Measurements from ENCODE around the gene PRUNE1.
A peak's percentile ranks its signal among the peaks of the same experiment; 100 is the strongest.

Gene PRUNE1

DNA sequence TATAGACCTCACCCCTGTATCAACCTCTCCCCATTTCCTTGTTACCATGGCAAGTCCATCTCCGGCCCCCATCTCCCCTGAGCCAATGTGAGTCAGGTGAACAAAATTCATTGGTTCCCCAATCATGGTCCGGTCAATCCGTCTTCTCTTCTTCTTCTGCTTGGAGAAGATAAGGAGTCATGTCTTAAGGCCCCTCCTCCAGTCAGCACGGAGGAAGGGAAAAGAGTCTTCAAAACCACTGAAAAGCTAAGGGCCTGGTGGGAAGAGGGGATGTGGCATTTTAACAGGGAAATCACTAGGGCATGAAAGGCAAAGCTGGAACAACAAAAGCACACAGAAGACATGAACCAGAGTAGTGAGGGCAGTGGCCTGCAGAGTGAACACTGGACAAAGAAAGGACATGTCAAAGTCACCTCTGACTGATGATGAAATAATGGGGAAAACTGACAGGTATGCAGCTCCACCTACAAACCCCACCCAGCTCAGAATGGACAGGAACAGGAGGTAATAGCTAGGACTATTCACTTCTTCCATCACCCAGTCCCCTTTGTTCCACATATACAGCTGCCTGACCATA lies 46.8 kb downstream of the PRUNE1 start:
- DNase-seq: no peak

DNA sequence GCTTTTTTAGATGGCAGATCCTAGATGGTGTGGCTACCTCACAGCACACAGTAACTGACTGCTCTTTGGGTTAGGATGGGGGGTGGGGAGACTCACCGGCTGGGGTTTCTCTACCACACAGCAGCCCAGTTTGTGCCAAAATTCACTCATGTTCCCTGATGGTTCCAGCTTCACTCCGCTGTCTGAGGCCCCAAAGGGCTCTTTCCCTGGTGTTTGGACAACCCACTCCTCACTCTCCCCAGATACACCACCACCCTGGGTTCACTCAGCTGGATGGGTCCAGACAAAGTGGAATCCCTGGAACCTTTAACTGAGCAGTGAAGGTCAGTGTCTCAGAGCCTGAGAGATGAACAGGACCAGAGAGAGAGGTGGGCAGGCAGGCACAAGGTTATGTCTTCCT lies 47.3 kb downstream of the PRUNE1 start:
- DNase-seq: no peak

DNA sequence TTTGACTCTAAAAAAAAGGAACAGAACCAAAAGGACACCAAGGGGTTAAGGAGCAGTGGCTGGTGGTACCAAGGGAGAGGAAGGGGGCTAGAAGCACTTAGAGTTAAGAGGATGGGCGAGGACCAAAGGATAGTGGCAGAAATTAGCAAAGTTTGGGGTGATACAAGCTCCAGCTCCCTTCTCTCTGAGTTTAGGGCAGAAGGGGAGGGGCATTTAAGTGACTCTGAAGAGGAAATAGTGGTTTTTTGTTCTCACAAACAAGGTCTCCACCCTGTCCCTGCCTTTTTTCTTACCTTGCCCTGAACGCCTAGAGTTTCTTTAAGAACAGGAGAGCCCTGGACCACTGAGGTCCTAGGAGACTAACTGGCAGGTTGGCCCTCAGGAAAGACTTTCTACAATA lies 47.9 kb downstream of the PRUNE1 start:
- no peak for DNase-seq

DNA sequence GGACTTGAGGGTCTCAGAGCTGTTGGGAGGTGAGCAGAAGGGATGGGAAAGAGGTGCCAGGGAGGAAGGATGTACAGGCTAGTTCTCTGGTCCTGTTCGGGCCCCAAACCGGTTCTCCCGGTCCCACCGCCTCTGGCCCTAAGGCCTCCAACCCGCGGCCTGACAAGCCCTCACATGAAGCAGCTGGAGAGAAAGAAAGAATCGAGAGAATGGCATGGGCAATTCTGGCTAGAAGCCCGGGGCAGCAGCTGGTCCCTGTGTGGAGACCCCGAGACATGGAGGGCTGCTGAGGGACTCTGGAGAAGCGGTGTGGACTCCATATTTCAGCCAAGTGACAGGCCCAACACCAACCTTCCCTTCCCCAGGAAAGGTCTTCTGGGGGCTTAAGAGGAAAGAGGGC lies 50.4 kb downstream of the PRUNE1 start:
- peak; percentile 100 for DNase-seq

- peak; percentile 100 for DNase-seq
Measured at GRCh38 chr1:151059109-151060006, 51.1 kb downstream of the PRUNE1 start, which contains the start of gene CDC42SE1. Gene CDC42SE1 (minus strand): TSS chr1:151059622. CDS start chr1:151055730, 3,892 bp downstream.

DNA sequence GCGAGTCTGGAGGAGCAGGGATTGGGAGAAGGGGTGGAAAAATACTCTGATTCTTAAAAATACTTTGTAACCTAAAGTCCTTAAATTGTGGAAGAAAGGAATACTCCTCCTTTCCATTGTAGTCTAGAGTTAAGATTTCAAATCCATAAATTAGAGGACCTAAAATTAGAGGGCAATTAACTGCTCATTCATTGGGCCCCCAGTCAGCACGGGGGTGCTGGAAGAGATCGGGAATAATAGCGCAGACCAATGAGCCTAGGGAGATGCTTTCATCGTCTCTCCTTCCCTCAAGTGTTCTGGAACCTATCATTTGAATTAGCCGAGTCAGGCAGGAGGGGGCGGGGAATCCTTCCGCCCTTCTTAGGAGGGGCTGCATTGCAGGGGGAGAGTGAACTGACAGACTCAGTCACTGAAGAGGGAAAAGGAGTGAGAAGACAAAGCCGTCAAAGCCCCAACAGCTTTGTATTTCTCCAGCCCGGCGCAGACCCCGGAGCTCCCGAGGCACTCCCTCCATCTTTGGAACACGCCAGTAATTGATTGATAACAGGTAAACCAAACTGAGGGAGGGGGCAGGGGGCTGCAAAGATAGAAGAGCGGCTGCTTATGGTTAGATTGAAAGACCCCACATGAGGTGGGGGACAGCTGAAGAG lies 51.9 kb downstream of the PRUNE1 start, which contains the start of gene MLLT11:
Gene MLLT11 (plus strand): TSS at position 391 of the 650 bp plus-strand sequence. CDS start 6,828 bp downstream, outside the sequence.
- peak; percentile 100 for DNase-seq

DNA sequence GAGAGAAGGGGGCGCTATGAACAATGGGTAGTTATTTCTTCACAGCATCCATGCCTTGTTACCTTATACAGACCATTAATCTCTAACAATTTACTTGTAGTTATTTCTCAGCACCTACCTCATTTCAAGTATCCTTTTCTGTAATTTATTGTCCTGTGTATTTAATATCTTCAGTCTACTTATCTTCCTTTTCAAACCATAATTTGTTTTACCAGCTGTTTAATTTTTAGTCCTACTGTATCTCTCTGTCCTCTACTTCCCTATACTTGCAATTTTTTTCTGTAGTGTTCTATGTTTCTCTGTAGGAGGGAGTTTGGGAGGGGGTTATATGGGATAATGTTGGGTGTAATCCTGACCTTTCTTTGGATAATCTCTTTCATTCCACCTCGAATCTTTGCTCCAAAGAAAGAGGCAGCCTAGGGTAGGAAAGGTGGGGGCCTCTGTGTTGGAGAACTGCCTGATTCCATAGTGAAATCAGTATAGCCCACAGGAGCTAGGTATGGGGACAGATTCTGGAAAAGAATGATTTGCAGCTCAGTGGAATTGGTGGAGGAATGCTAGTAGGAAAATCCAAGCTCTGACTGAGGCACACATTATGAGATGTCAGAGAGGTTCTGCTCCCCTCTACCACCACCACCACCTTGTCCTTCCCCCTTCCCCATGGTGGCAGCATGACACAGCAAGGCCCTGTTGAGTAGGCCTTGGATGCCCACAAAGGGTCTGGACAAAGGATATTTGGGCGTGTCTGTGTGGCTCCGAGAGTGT lies 52.6 kb downstream of the PRUNE1 start:
- DNase-seq: peak; percentile 98

DNA sequence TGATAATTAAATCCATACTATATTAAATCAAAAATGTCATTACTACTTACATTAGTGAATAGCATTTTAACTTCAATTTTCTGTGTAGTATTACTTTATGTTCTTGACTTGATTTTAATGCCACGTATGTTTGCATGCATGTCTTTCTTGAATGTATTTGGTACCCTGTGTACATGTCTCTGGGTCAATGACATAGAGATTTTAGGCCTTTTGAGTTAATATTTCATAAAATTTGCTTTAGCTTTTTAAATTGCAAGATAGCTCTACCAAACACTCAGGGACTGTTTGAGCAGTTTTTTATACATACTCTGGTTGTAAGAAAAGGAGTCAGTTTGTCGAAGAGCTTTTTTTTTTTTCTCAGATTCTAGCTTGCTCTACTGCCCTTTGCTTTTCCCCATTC lies 53.5 kb downstream of the PRUNE1 start:
- no peak for DNase-seq

GRCh38 chr1:151062741-151063371 lies 54.6 kb downstream of the PRUNE1 start:
- no peak for DNase-seq

- no peak for DNase-seq
Measured at GRCh38 chr1:151065089-151065645, 56.9 kb downstream of the PRUNE1 start.

DNA sequence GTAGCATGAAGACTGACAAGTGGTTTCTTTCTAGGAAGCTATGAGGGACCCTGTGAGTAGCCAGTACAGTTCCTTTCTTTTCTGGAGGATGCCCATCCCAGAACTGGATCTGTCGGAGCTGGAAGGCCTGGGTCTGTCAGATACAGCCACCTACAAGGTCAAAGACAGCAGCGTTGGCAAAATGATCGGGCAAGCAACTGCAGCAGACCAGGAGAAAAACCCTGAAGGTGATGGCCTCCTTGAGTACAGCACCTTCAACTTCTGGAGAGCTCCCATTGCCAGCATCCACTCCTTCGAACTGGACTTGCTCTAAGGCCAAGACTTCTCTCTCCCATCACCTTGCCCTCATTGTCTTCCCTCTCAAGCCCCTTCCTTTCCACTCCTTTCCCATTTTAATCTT lies 58.9 kb downstream of the PRUNE1 start:
- no peak for DNase-seq

DNA sequence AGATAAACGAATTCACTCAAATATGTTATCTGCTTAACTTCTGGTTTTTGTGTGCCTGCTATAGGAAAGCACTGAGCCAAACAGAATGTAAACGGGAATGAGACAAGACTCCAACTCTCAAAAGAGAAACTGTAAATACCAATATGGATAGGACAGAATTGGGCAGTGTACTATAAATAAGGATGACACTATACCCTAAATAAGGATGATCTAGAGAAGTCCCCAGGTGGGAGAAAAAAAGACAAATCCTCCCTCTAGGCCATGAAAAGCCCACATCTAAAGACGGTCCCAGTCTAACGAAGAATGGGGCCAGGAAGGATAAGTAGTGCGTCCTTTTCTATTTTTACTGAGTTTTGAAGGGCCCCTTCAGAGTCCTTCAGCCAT lies 60.8 kb downstream of the PRUNE1 start:
- no peak for DNase-seq

DNA sequence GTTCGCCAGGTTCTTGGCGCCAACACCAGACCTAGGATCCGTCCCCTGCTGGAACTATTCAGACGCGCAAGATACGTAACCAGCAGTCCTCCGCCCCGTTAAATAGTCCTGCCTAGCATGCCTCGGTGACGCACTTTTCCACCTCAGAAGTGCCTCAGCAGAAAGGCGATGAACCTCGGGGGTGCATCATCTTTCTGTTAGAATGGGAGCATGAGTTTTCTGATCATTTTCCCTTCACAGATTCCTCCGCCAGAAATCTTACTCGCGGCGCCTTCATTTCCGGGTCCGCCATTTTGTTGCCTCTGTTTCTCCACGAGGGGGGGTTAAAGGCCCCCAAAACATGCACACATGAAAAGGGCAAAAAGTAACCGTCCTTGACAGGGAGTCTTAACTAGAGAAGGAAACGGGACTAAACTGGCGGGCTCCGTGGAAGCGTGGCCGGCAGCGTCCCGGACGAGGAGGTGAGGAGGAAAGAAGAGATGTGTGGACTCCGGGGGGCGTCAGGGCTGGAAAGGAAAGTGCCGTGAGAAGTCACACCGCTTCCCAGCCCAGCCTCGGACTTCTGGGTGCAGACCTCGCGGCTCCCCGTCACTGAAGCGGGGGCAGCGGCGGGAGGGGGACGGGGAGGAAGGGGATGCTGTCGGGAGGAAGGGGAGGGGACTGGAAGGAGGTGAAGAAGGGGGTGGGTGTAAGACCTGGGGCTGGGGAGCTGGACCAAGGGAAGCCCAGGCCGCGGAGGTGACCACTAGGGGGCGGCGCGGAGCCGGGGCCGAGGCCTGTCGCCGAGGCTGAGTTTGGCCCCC lies 62.4 kb downstream of the PRUNE1 start, which contains the start of gene GABPB2:
Gene GABPB2 (plus strand): TSS at position 288 of the 803 bp plus-strand sequence. CDS start 17,429 bp downstream, outside the sequence.
- DNase-seq: peak; percentile 100

GRCh38 chr1:151072224-151072623 lies 64.0 kb downstream of the PRUNE1 start:
- DNase-seq: no peak

Measured in DMS 273 treated with DMSO at 0.1 percent for 48 hours (cell line).